Measurements from ENCODE around the gene SKOR1. TPM values are rescaled to one million over a fixed set of nuclear protein-coding genes. Genes with fewer than 3 reads are reported as not detected.

Gene SKOR1
- total and polyA plus RNA-seq, 2 of the 13 experiments (the other 11 are each of a cell fraction or from before 2014, with no cell fraction given): 0.09 to 0.11 TPM

- ATAC-seq: peak; percentile 31; the same call in 1 of the 3 replicates
Observed at GRCh38 chr15:67862750-67863441, 37.6 kb downstream of the SKOR1 start.

GRCh38 chr15:67863442-67863987 is 38.2 kb downstream of the SKOR1 start:
- no peaks in the 10 kb centered on the region for H3K79me2 ChIP-seq (ENCODE audit: insufficient read depth, low read length)
- CTCF ChIA-PET (ENCODE audit: low intra/inter-chr PET ratio, low total read pairs): interaction anchor here (1.2 to 1.7 kb wide), 3 partner anchors 43 to 291 kb away, joined by 4 to 21 read pairs (median 4); no protein-coding TSS in a partner anchor
- H3K4me2 ChIP-seq (ENCODE audit: low read depth, low read length): peak overlapping the region; percentile 73
- intact Hi-C loops (cut with micrococcal nuclease; ENCODE audit: unreplicated experiment): loop anchor here (1.0 kb wide), 3 partner anchors 83 to 292 kb away; no protein-coding TSS in a partner anchor
- peak overlapping the region; percentile 76 for H2AFZ ChIP-seq (ENCODE audit: low read length)
- 21% methylated on average over 11 of the region's 41 CpGs for WGBS (ENCODE audit: low lambda C conversion rate)
- ATAC-seq (peak; percentile 98), FAIRE-seq (peak; percentile 39), DNase-seq (ENCODE audit: low spot score) (peak; percentile 66)
- no peaks in the 10 kb centered on the region for H3K9me3 ChIP-seq (ENCODE audit: low read length)
- POLR2A ChIA-PET: interaction anchor here (0.6 to 2.0 kb wide), 8 partner anchors 11 to 289 kb away, joined by 3 to 9 read pairs (median 4); no protein-coding TSS in a partner anchor
- no peaks in the 10 kb centered on the region for H3K27me3 ChIP-seq (ENCODE audit: control insufficient read depth in 1 of 2, insufficient read depth in 2 of 2, low read length in 2 of 2)
- H4K20me1 ChIP-seq (ENCODE audit: insufficient read depth, low read length): no peaks in the 10 kb centered on the region
- BruUV-seq (replicated peaks): no TSS peak
- no peaks in the 10 kb centered on the region for H3K36me3 ChIP-seq (replicated peaks in 1 of 2; ENCODE audit: control insufficient read depth in 1 of 2, insufficient read depth in 2 of 2, low read length in 2 of 2)
- peak overlapping the region; percentile 41 to 74 (median 46); a peak in 5 of 6 replicates for H3K4me3 ChIP-seq (replicated peaks in 1 of 3; ENCODE audit: insufficient read depth in 1 of 3, low read depth in 2 of 3, low read length in 3 of 3)
- peak overlapping the region; percentile 53 for H3K27ac ChIP-seq (ENCODE audit: extremely low read length, insufficient read depth, low read length)
- peak overlapping the region; percentile 64 for H3K9ac ChIP-seq (ENCODE audit: insufficient read depth, low read depth, low read length)
- in situ Hi-C loops (cut with HindIII; ENCODE audit: extremely low pct_ligation_motif_present, low pct_unique_long_range_greater_than_20kb): loop anchor here (5.0 kb wide), 2 partner anchors 84 to 189 kb away; partner anchors contain the start of gene PIAS1
- H3K4me1 ChIP-seq (ENCODE audit: insufficient read depth, low read length): peaks cover 34% of the 10 kb centered on the region
- TF ChIP-seq NR2F6 (IDR thresholded peaks at IDR 0.05) (no peak), NR2F6 (CRISPR knock-in tag; IDR thresholded peaks at IDR 0.05) (0 out of 2 replicates have a peak, but pooled peaks have one; percentile 31), RNF2 (conservative IDR thresholded peaks at IDR 0.05; ENCODE audit: low read depth) (peak; percentile 71), AGO1 (IDR thresholded peaks at IDR 0.05; ENCODE audit: low read depth, low read length, poor library complexity, severe bottlenecking) (peak; percentile 54), ZNF772 (CRISPR knock-in tag; IDR thresholded peaks at IDR 0.05) (peak; percentile 64; the same call in 1 of the 2 replicates), TARDBP (CRISPR knock-in tag; IDR thresholded peaks at IDR 0.05) (peak; percentile 49; the same call in 1 of the 2 replicates), RFX1 (IDR thresholded peaks at IDR 0.05) (no peak)
- TF ChIP-seq, protein P1, sequence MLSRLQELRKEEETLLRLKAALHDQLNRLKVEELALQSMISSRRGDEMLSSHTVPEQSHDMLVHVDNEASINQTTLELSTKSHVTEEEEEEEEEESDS (CRISPR knock-in tag; IDR thresholded peaks at IDR 0.05; ENCODE audit: borderline replicate concordance): no peak
- TF ChIP-seq, protein P2, sequence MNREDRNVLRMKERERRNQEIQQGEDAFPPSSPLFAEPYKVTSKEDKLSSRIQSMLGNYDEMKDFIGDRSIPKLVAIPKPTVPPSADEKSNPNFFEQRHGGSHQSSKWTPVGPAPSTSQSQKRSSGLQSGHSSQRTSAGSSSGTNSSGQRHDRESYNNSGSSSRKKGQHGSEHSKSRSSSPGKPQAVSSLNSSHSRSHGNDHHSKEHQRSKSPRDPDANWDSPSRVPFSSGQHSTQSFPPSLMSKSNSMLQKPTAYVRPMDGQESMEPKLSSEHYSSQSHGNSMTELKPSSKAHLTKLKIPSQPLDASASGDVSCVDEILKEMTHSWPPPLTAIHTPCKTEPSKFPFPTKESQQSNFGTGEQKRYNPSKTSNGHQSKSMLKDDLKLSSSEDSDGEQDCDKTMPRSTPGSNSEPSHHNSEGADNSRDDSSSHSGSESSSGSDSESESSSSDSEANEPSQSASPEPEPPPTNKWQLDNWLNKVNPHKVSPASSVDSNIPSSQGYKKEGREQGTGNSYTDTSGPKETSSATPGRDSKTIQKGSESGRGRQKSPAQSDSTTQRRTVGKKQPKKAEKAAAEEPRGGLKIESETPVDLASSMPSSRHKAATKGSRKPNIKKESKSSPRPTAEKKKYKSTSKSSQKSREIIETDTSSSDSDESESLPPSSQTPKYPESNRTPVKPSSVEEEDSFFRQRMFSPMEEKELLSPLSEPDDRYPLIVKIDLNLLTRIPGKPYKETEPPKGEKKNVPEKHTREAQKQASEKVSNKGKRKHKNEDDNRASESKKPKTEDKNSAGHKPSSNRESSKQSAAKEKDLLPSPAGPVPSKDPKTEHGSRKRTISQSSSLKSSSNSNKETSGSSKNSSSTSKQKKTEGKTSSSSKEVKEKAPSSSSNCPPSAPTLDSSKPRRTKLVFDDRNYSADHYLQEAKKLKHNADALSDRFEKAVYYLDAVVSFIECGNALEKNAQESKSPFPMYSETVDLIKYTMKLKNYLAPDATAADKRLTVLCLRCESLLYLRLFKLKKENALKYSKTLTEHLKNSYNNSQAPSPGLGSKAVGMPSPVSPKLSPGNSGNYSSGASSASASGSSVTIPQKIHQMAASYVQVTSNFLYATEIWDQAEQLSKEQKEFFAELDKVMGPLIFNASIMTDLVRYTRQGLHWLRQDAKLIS (CRISPR knock-in tag; IDR thresholded peaks at IDR 0.05): no peak

More at GRCh38 chr15:67862750-67863441, 37.6 kb downstream of the SKOR1 start:
- peak overlapping the region; percentile 73 for H3K4me2 ChIP-seq (ENCODE audit: low read depth, low read length)
- FAIRE-seq: no peak
- DNase-seq (ENCODE audit: low spot score): no peak
- peak overlapping the region; percentile 64 for H3K9ac ChIP-seq (ENCODE audit: insufficient read depth, low read depth, low read length)
- H4K20me1 ChIP-seq (ENCODE audit: insufficient read depth, low read length): no peaks in the 10 kb centered on the region
- peak overlapping the region in 2 of 3 experiments; percentile 28 to 74; a peak in 3 of 6 replicates for H3K4me3 ChIP-seq (replicated peaks in 1 of 3; ENCODE audit: insufficient read depth in 1 of 3, low read depth in 2 of 3, low read length in 3 of 3)
- H3K4me1 ChIP-seq (ENCODE audit: insufficient read depth, low read length): peaks cover 35% of the 10 kb centered on the region
- no peaks in the 10 kb centered on the region for H3K36me3 ChIP-seq (replicated peaks in 1 of 2; ENCODE audit: control insufficient read depth in 1 of 2, insufficient read depth in 2 of 2, low read length in 2 of 2)
- BruUV-seq (replicated peaks): no TSS peak
- intact Hi-C loops (cut with micrococcal nuclease; ENCODE audit: unreplicated experiment): loop anchor here (1.0 kb wide), 3 partner anchors 83 to 292 kb away; no protein-coding TSS in a partner anchor
- CTCF ChIA-PET (ENCODE audit: low intra/inter-chr PET ratio, low total read pairs): interaction anchor here (1.2 to 1.7 kb wide), 3 partner anchors 43 to 292 kb away, joined by 4 to 21 read pairs (median 4); no protein-coding TSS in a partner anchor
- TF ChIP-seq TMF1 (CRISPR knock-in tag; IDR thresholded peaks at IDR 0.05; ENCODE audit: low read depth) (0 out of 2 replicates have a peak, but pooled peaks have one; percentile 5), ZSCAN31 (CRISPR knock-in tag; IDR thresholded peaks at IDR 0.05; ENCODE audit: low read depth) (0 out of 2 replicates have a peak, but pooled peaks have one; percentile 3), ZNF382 (CRISPR knock-in tag; IDR thresholded peaks at IDR 0.05; ENCODE audit: borderline replicate concordance) (no peak)
- POLR2A ChIA-PET: interaction anchor here (0.6 to 2.0 kb wide), 6 partner anchors 19 to 212 kb away, joined by 3 to 9 read pairs (median 4); no protein-coding TSS in a partner anchor
- no peak overlapping the region for H3K27ac ChIP-seq (ENCODE audit: extremely low read length, insufficient read depth, low read length)
- in situ Hi-C loops (cut with HindIII; ENCODE audit: extremely low pct_ligation_motif_present, low pct_unique_long_range_greater_than_20kb): loop anchor here (5.0 kb wide), 2 partner anchors 84 to 189 kb away; partner anchors contain the start of gene PIAS1
- H3K27me3 ChIP-seq (ENCODE audit: control insufficient read depth in 1 of 2, insufficient read depth in 2 of 2, low read length in 2 of 2): no peaks in the 10 kb centered on the region
- peak overlapping the region; percentile 57 for H2AFZ ChIP-seq (ENCODE audit: low read length)
- H3K79me2 ChIP-seq (ENCODE audit: insufficient read depth, low read length): no peaks in the 10 kb centered on the region
- 54% methylated on average over 16 of the region's 16 CpGs for WGBS (ENCODE audit: low lambda C conversion rate)
- no peaks in the 10 kb centered on the region for H3K9me3 ChIP-seq (ENCODE audit: low read length)

Data from HepG2 (cell line).